Mesenchymal stem cell (in vitro differentiated cells and primary cell): ENCODE results near the gene ZNF865.

Source experiments
- DNase-seq: peaks from one replicate; pipeline ENCODE4 v3.0.0-alpha.2; 2013
- H2AFZ ChIP-seq: one replicate; pipeline ENCODE4 v1.6.1; 2013; ENCODE audit warnings: low read depth, mild to moderate bottlenecking, control low read depth, inconsistent platforms, low read length, moderate library complexity
- H2AK5ac ChIP-seq: 2 replicates; pipeline ENCODE4 v1.6.1; 2013; ENCODE audit warnings: low read length, moderate library complexity, mild to moderate bottlenecking, inconsistent platforms; ENCODE audit not compliant: severe bottlenecking
- H2BK120ac ChIP-seq: one replicate; pipeline ENCODE4 v1.6.1; 2013; ENCODE audit warnings: low read depth, mild to moderate bottlenecking, inconsistent platforms, low read length, moderate library complexity
- H2BK12ac ChIP-seq, 2 experiments: one replicate each; pipeline ENCODE4 v1.6.1; 2013; ENCODE audit warnings: inconsistent platforms in 2 of 2, low read length in 2 of 2, mild to moderate bottlenecking in 2 of 2, moderate library complexity in 2 of 2, control low read depth in 1 of 2
- H2BK15ac ChIP-seq: one replicate; pipeline ENCODE4 v1.6.1; 2013; ENCODE audit warnings: mild to moderate bottlenecking, low read depth, inconsistent platforms; ENCODE audit not compliant: poor library complexity, severe bottlenecking
- H2BK5ac ChIP-seq: 2 replicates; pipeline ENCODE4 v1.6.1; 2013; ENCODE audit warnings: low read depth, mild to moderate bottlenecking, low read length, control low read depth, inconsistent platforms; ENCODE audit not compliant: poor library complexity, severe bottlenecking
- H3K14ac ChIP-seq, 2 experiments: one replicate each; pipeline ENCODE4 v1.6.1; 2013; ENCODE audit warnings: inconsistent platforms in 2 of 2, low read length in 2 of 2, control low read depth in 1 of 2, mild to moderate bottlenecking in 1 of 2, moderate library complexity in 1 of 2
- H3K18ac ChIP-seq, 2 experiments: one replicate each; pipeline ENCODE4 v1.6.1; 2013; ENCODE audit warnings: inconsistent platforms in 2 of 2, low read length in 2 of 2, control low read depth in 1 of 2, low read depth in 1 of 2, mild to moderate bottlenecking in 1 of 2
- H3K23ac ChIP-seq, 2 experiments: one replicate each; pipeline ENCODE4 v1.6.1; 2013; ENCODE audit warnings: inconsistent platforms in 2 of 2, low read length in 2 of 2, mild to moderate bottlenecking in 2 of 2, moderate library complexity in 2 of 2, control low read depth in 1 of 2
- H3K27ac ChIP-seq: 2 replicates; pipeline ENCODE4 v1.5.1; 2013; ENCODE audit warnings: mild to moderate bottlenecking, moderate library complexity, low read length, control low read depth, inconsistent platforms; ENCODE audit not compliant: poor library complexity, severe bottlenecking
- H3K27me3 ChIP-seq, 2 experiments: 2 replicates each; pipeline versions ENCODE4 v1.6.1 to v1.7.0; 2013; ENCODE audit warnings: low read length in 2 of 2, mild to moderate bottlenecking in 2 of 2, moderate library complexity in 2 of 2, control low read depth in 1 of 2, inconsistent platforms in 1 of 2; ENCODE audit not compliant: control insufficient read depth in 1 of 2, insufficient read depth in 1 of 2
- H3K36me3 ChIP-seq, 2 experiments: 2 replicates each; pipeline versions ENCODE4 v1.6.1 to v1.7.0; 2013; ENCODE audit warnings: low read length in 2 of 2, control low read depth in 1 of 2, inconsistent platforms in 1 of 2, low read depth in 1 of 2, mild to moderate bottlenecking in 1 of 2; ENCODE audit not compliant: insufficient read depth in 2 of 2, control insufficient read depth in 1 of 2
- H3K4ac ChIP-seq, 2 experiments: one replicate each; pipeline ENCODE4 v1.6.1; 2013; ENCODE audit warnings: inconsistent platforms in 2 of 2, low read length in 2 of 2, mild to moderate bottlenecking in 2 of 2, moderate library complexity in 2 of 2, control low read depth in 1 of 2, low read depth in 1 of 2
- H3K4me1 ChIP-seq: 2 replicates; pipeline ENCODE4 v1.6.1; 2013; ENCODE audit warnings: low read depth, low read length, control low read depth; ENCODE audit not compliant: control insufficient read depth, insufficient read depth
- H3K4me2 ChIP-seq: 2 replicates; pipeline ENCODE4 v1.6.1; 2013; ENCODE audit warnings: low read length, mild to moderate bottlenecking, inconsistent platforms; ENCODE audit not compliant: poor library complexity, severe bottlenecking
- H3K4me3 ChIP-seq, 2 experiments: 2 replicates each; pipeline versions ENCODE4 v1.5.1 to v1.7.0; 2013; ENCODE audit warnings: low read length in 2 of 2, mild to moderate bottlenecking in 2 of 2, control low read depth in 1 of 2, low read depth in 1 of 2; ENCODE audit not compliant: insufficient read depth in 1 of 2
- H3K79me1 ChIP-seq: replicated peaks from 2 replicates; pipeline ENCODE4 v1.6.1; 2013; ENCODE audit warnings: mild to moderate bottlenecking, control low read depth, low read length, inconsistent platforms; ENCODE audit not compliant: poor library complexity, severe bottlenecking
- H3K9ac ChIP-seq: 2 replicates; pipeline ENCODE4 v1.7.0; 2013; ENCODE audit warnings: mild to moderate bottlenecking, low read length, moderate library complexity
- H3K9me3 ChIP-seq: 2 replicates; pipeline ENCODE4 v1.7.0; 2013; ENCODE audit warnings: mild to moderate bottlenecking, low read length; ENCODE audit not compliant: control insufficient read depth
- H4K8ac ChIP-seq: one replicate; pipeline ENCODE4 v1.6.1; 2013; ENCODE audit warnings: inconsistent platforms, mild to moderate bottlenecking, low read length, moderate library complexity
- H4K91ac ChIP-seq: one replicate; pipeline ENCODE4 v1.6.1; 2013; ENCODE audit warnings: mild to moderate bottlenecking, low read length, inconsistent platforms
- WGBS: methylation state at CpG from one replicate; pipeline ENCODE4 v1.1.7; 2013; ENCODE audit warnings: mixed read lengths; 5-methylcytosine and 5-hydroxymethylcytosine counted together

The ZNF865 gene

GRCh38 chr19:55599842-55600661 is 5.4 kb upstream of the ZNF865 start, which contains the start of gene ZNF524:
TSS of gene ZNF524 (plus strand) at chr19:55600288. CDS start at chr19:55602113, 1,825 bp downstream.
- Histone ChIP-seq H3K4me3 (peak within 1 kb of the TSS; percentile 80 to 98), H3K18ac (peak within 1 kb of the TSS; percentile 97 to 100), H3K14ac (peak within 1 kb of the TSS in 1 of 2 experiments; percentile 91), H3K79me1 (peaks cover 42% of the 10 kb centered on the region), H2BK15ac (peak within 1 kb of the TSS; percentile 99), H3K4me1 (peaks cover 17% of the 10 kb centered on the region), H3K27me3 (no peaks in the 10 kb centered on the region), H2AK5ac (peak within 1 kb of the TSS; percentile 92), H3K23ac (peak within 1 kb of the TSS in 1 of 2 experiments; percentile 73), H2AFZ (peak within 1 kb of the TSS; percentile 85), H3K9me3 (no peaks in the 10 kb centered on the region), H3K27ac (peak within 1 kb of the TSS; percentile 97), H4K8ac (peak within 1 kb of the TSS; percentile 99), H3K36me3 (peaks cover 23 to 42% of the 10 kb centered on the region in 2 experiments), H2BK5ac (peak within 1 kb of the TSS; percentile 97), H2BK120ac (peak within 1 kb of the TSS; percentile 97), H3K4ac (peak within 1 kb of the TSS; percentile 98 to 99), H3K9ac (peak within 1 kb of the TSS; percentile 99), H4K91ac (peak within 1 kb of the TSS; percentile 100), H3K4me2 (peak within 1 kb of the TSS; percentile 86), H2BK12ac (peak within 1 kb of the TSS; percentile 70 to 75)
- peak; percentile 96 for DNase-seq
- 0% methylated on average over 33 of the region's 97 CpGs for WGBS

DNA sequence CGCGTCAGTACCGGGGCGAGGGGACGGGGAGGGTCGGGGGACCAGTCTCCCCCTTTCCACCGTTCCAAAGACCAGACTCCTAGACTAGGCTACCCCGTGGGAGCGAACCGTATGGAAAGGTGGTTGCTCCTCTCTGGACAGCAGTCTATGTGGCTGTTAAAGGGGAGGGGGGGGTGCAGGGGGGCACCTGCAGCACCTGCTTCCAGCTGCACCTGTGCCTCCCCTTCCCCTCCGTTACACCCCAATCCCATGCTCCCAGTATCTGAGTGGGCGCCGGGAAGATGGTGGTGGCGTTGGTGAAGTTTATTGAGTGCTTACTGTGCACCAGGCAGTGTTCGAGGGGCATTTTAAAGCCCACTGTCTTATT is 4.8 kb upstream of the ZNF865 start:
- H2BK15ac ChIP-seq = peak overlapping the region; percentile 70
- peak overlapping the region; percentile 86 for H3K4me2 ChIP-seq
- peak overlapping the region; percentile 41 for H3K27ac ChIP-seq
- H2BK5ac ChIP-seq = peak overlapping the region; percentile 35
- H3K36me3 ChIP-seq = peaks cover 17 to 36% of the 10 kb centered on the region in 2 experiments
- peak overlapping the region; percentile 37 to 75 for H2BK12ac ChIP-seq
- peak overlapping the region in 1 of 2 experiments; percentile 73 for H3K23ac ChIP-seq
- H3K18ac ChIP-seq = peak overlapping the region; percentile 85 to 88
- no peaks in the 10 kb centered on the region for H3K27me3 ChIP-seq
- peak overlapping the region; percentile 80 to 87 for H3K4me3 ChIP-seq
- no peak overlapping the region for H2AFZ ChIP-seq
- DNase-seq = no peak
- H4K91ac ChIP-seq = peak overlapping the region; percentile 95
- no peaks in the 10 kb centered on the region for H3K9me3 ChIP-seq
- H3K4ac ChIP-seq = peak overlapping the region; percentile 73 to 99
- peak overlapping the region in 1 of 2 experiments; percentile 87 for H3K14ac ChIP-seq
- peak overlapping the region; percentile 90 for H2BK120ac ChIP-seq
- peak overlapping the region; percentile 84 for H3K9ac ChIP-seq
- H4K8ac ChIP-seq = peak overlapping the region; percentile 92
- 45% methylated on average over 4 of the region's 15 CpGs for WGBS
- peak overlapping the region; percentile 11 for H2AK5ac ChIP-seq
- peaks cover 40% of the 10 kb centered on the region for H3K79me1 ChIP-seq
- H3K4me1 ChIP-seq = peaks cover 17% of the 10 kb centered on the region

- H3K4me3 ChIP-seq = peak overlapping the region in 1 of 2 experiments; percentile 87
- peak overlapping the region; percentile 41 for H3K27ac ChIP-seq
- no peak overlapping the region for H2AFZ ChIP-seq
- peak overlapping the region; percentile 70 for H2BK15ac ChIP-seq
- 96% methylated on average over 4 of the region's 4 CpGs for WGBS
- peak overlapping the region; percentile 5 for H4K8ac ChIP-seq
- peaks cover 17% of the 10 kb centered on the region for H3K4me1 ChIP-seq
- peak overlapping the region; percentile 44 for H4K91ac ChIP-seq
- no peak overlapping the region for H3K18ac ChIP-seq
- H2BK120ac ChIP-seq = no peak overlapping the region
- no peaks in the 10 kb centered on the region for H3K9me3 ChIP-seq
- peak overlapping the region; percentile 21 to 75 for H2BK12ac ChIP-seq
- H3K4ac ChIP-seq = peak overlapping the region; percentile 37 to 99
- peak overlapping the region in 1 of 2 experiments; percentile 34 for H3K23ac ChIP-seq
- H2BK5ac ChIP-seq = no peak overlapping the region
- peak overlapping the region; percentile 11 for H2AK5ac ChIP-seq
- peaks cover 13 to 32% of the 10 kb centered on the region in 2 experiments for H3K36me3 ChIP-seq
- H3K4me2 ChIP-seq = peak overlapping the region; percentile 86
- no peaks in the 10 kb centered on the region for H3K27me3 ChIP-seq
- H3K9ac ChIP-seq = peak overlapping the region; percentile 84
- H3K79me1 ChIP-seq = peaks cover 38% of the 10 kb centered on the region
- DNase-seq = no peak
- no peak overlapping the region for H3K14ac ChIP-seq
Measured at GRCh38 chr19:55601084-55601483, 4.4 kb upstream of the ZNF865 start.
